ENCODE results near the gene TARP.

The TARP gene

GRCh38 chr7:38273286-38273995, at the start of gene TARP:
TSS of gene TARP (minus strand) at chr7:38273636.
- DNase-seq (ENCODE audit: low spot score), result no peak

- no peak for DNase-seq (ENCODE audit: low spot score)
Measured at GRCh38 chr7:38323156-38323555, 49.7 kb upstream of the TARP start.

- no peak for DNase-seq (ENCODE audit: low spot score)
Measured at GRCh38 chr7:38322461-38322860, 49.0 kb upstream of the TARP start.

- no peak for DNase-seq (ENCODE audit: low spot score)
Measured at GRCh38 chr7:38321967-38322366, 48.5 kb upstream of the TARP start.

GRCh38 chr7:38321515-38321944, 48.1 kb upstream of the TARP start:
- peak; percentile 83 for DNase-seq (ENCODE audit: low spot score)

GRCh38 chr7:38321050-38321449, 47.6 kb upstream of the TARP start:
- no peak for DNase-seq (ENCODE audit: low spot score)

- no peak for DNase-seq (ENCODE audit: low spot score)
Measured at GRCh38 chr7:38319873-38320272, 46.4 kb upstream of the TARP start.

- DNase-seq (ENCODE audit: low spot score), result peak; percentile 82
Measured at GRCh38 chr7:38318803-38319416, 45.5 kb upstream of the TARP start.

GRCh38 chr7:38318241-38318640, 44.8 kb upstream of the TARP start:
- no peak for DNase-seq (ENCODE audit: low spot score)

- DNase-seq (ENCODE audit: low spot score), result no peak
Measured at GRCh38 chr7:38317515-38317914, 44.1 kb upstream of the TARP start.

- peak; percentile 48 for DNase-seq (ENCODE audit: low spot score)
Measured at GRCh38 chr7:38316733-38317360, 43.4 kb upstream of the TARP start.

- no peak for DNase-seq (ENCODE audit: low spot score)
Measured at GRCh38 chr7:38315410-38315809, 42.0 kb upstream of the TARP start.

- DNase-seq (ENCODE audit: low spot score), result no peak
Measured at GRCh38 chr7:38312821-38313220, 39.4 kb upstream of the TARP start.

- DNase-seq (ENCODE audit: low spot score), result peak; percentile 55
Measured at GRCh38 chr7:38311329-38311937, 38.0 kb upstream of the TARP start.

GRCh38 chr7:38310591-38311101, 37.2 kb upstream of the TARP start:
- no peak for DNase-seq (ENCODE audit: low spot score)

GRCh38 chr7:38309555-38309954, 36.1 kb upstream of the TARP start:
- DNase-seq (ENCODE audit: low spot score), result no peak

GRCh38 chr7:38308140-38308539, 34.7 kb upstream of the TARP start:
- DNase-seq (ENCODE audit: low spot score), result no peak

- DNase-seq (ENCODE audit: low spot score), result no peak
Measured at GRCh38 chr7:38307640-38308039, 34.2 kb upstream of the TARP start.

- no peak for DNase-seq (ENCODE audit: low spot score)
Measured at GRCh38 chr7:38306914-38307313, 33.5 kb upstream of the TARP start.

- peak; percentile 37 for DNase-seq (ENCODE audit: low spot score)
Measured at GRCh38 chr7:38306171-38306570, 32.7 kb upstream of the TARP start.

- DNase-seq (ENCODE audit: low spot score), result no peak
Measured at GRCh38 chr7:38303866-38304265, 30.4 kb upstream of the TARP start.

- DNase-seq (ENCODE audit: low spot score), result no peak
Measured at GRCh38 chr7:38300175-38300574, 26.7 kb upstream of the TARP start.
